A673 (cell line): ENCODE measurements around the gene ENOX1. TPM values are rescaled to one million over a fixed set of nuclear protein-coding genes. Genes with fewer than 3 reads are reported as not detected.

Experiments
- BruUV-seq: library from RNA; stranded (reverse); fragments of 400-500 nt; replicated peaks from 2 replicates; lab custom pipeline; 2021; lab: Mats Ljungman, UMichigan
- CTCF ChIA-PET: fragments of 300-600 bp; sonication (Branson Sonifier 250); formaldehyde crosslinking; loops from one replicate; lab custom pipeline; 2022; ENCODE audit warnings: antibody characterized with exemption; lab: Charles Lee
- POLR2A ChIA-PET: fragments of 300-600 bp; sonication (Branson Sonifier 250); formaldehyde crosslinking; loops from one replicate; lab custom pipeline; 2022; ENCODE audit warnings: antibody characterized with exemption; ENCODE audit not compliant: low non-redundant PET; lab: Charles Lee
- DNase-seq: peaks from one replicate; pipeline ENCODE4 v3.0.0-alpha.2; 2015; ENCODE audit warnings: low spot score
- H3K27ac ChIP-seq: fragments of 200-600 bp; sonication (generic); 2 replicates; pipeline ENCODE4 v1.5.1; 2016; ENCODE audit warnings: mixed run types, low read depth, mild to moderate bottlenecking, mixed read lengths, antibody characterized with exemption, low read length; ENCODE audit not compliant: poor library complexity, severe bottlenecking
- H3K27me3 ChIP-seq: fragments of 200-600 bp; sonication (generic); replicated peaks from 2 replicates; pipeline ENCODE4 v1.6.1; 2017; ENCODE audit warnings: mixed run types, low read depth, mild to moderate bottlenecking, mixed read lengths, antibody characterized with exemption, low read length; ENCODE audit not compliant: insufficient read depth, poor library complexity
- H3K36me3 ChIP-seq: fragments of 200-600 bp; sonication (generic); 2 replicates; pipeline ENCODE4 v1.6.1; 2016; ENCODE audit warnings: mixed run types, mild to moderate bottlenecking, mixed read lengths, antibody characterized with exemption, low read length; ENCODE audit not compliant: insufficient read depth, poor library complexity, severe bottlenecking
- H3K4me1 ChIP-seq: fragments of 200-600 bp; sonication (generic); 2 replicates; pipeline ENCODE4 v1.6.1; 2017; ENCODE audit warnings: mixed run types, mild to moderate bottlenecking, mixed read lengths, antibody characterized with exemption, low read length; ENCODE audit not compliant: insufficient read depth, poor library complexity, severe bottlenecking
- H3K4me3 ChIP-seq: fragments of 200-600 bp; sonication (generic); 2 replicates; pipeline ENCODE4 v1.5.1; 2016; ENCODE audit warnings: low read depth, mixed run types, mild to moderate bottlenecking, mixed read lengths, low read length; ENCODE audit not compliant: poor library complexity, severe bottlenecking
- H3K9me3 ChIP-seq: fragments of 200-600 bp; sonication (generic); 2 replicates; pipeline ENCODE4 v1.6.1; 2016; ENCODE audit warnings: mixed run types, low read depth, mild to moderate bottlenecking, mixed read lengths, antibody characterized with exemption, low read length; ENCODE audit not compliant: poor library complexity, severe bottlenecking
- CTCF ChIP-seq: fragments of 300-800, 200-600 bp; sonication (generic); conservative IDR thresholded peaks from 2 replicates; pipeline ENCODE4 v1.5.1; 2017; ENCODE audit warnings: low read depth, mild to moderate bottlenecking, antibody characterized with exemption, low read length, moderate library complexity, mixed read lengths
- EZH2 ChIP-seq: fragments of 200-600 bp; sonication (generic); IDR thresholded peaks from 2 replicates; pipeline ENCODE4 v1.6.1; 2017; ENCODE audit warnings: borderline replicate concordance, low read depth, mild to moderate bottlenecking, mixed read lengths, antibody characterized with exemption, low read length; ENCODE audit not compliant: poor library complexity, severe bottlenecking
- intact Hi-C: fragments of 100-400 bp; cut with micrococcal nuclease; formaldehyde crosslinking; loops from one replicate; pipeline ENCODE4 v1.10.0; 2022; ENCODE audit not compliant: unreplicated experiment
- total RNA-seq: library from RNA; stranded (reverse); gene quantifications from 2 replicates; pipeline ENCODE4 v1.2.3, GENCODE V29; 2021

ENOX1 gene
- total RNA-seq, 1 experiment from 2014 or later, result 4.4 TPM

- Histone ChIP-seq H3K36me3 (no peaks in the 10 kb centered on the region), H3K4me3 (no peak overlapping the region), H3K4me1 (peaks cover 4% of the 10 kb centered on the region), H3K27me3 (no peaks in the 10 kb centered on the region), H3K27ac (no peak overlapping the region), H3K9me3 (no peaks in the 10 kb centered on the region)
- no TSS peak for BruUV-seq
- ChIA-PET CTCF (no interaction called here), POLR2A (no interaction called here)
- TF ChIP-seq CTCF (no peak), EZH2 (no peak)
- no peak for DNase-seq
- intact Hi-C loops, result no loop called here
Measured at GRCh38 chr13:43267916-43268315, 518.9 kb downstream of the ENOX1 start.

GRCh38 chr13:43266936-43267615 is 519.7 kb downstream of the ENOX1 start:
- no peaks in the 10 kb centered on the region for H3K27me3 ChIP-seq
- CTCF ChIA-PET, result no interaction called here

GRCh38 chr13:43265028-43265427 is 521.7 kb downstream of the ENOX1 start:
- H3K9me3 ChIP-seq, result no peaks in the 10 kb centered on the region
- POLR2A ChIA-PET, result no interaction called here
- no peak for DNase-seq
- H3K36me3 ChIP-seq, result no peaks in the 10 kb centered on the region
- H3K4me1 ChIP-seq, result peaks cover 4% of the 10 kb centered on the region
- no peaks in the 10 kb centered on the region for H3K27me3 ChIP-seq
- no TSS peak for BruUV-seq
- no peak overlapping the region for H3K27ac ChIP-seq
- CTCF ChIA-PET, result no interaction called here
- no peak overlapping the region for H3K4me3 ChIP-seq
- intact Hi-C loops, result no loop called here
- TF ChIP-seq EZH2, result no peak
- TF ChIP-seq CTCF, result no peak

More at GRCh38 chr13:43266936-43267615, 519.7 kb downstream of the ENOX1 start:
- TF ChIP-seq EZH2, result no peak
- no peak for TF ChIP-seq CTCF
- H3K4me3 ChIP-seq, result no peak overlapping the region
- BruUV-seq, result no TSS peak
- DNase-seq, result no peak
- intact Hi-C loops, result no loop called here
- POLR2A ChIA-PET, result no interaction called here
- H3K36me3 ChIP-seq, result no peaks in the 10 kb centered on the region
- peaks cover 4% of the 10 kb centered on the region for H3K4me1 ChIP-seq
- H3K27ac ChIP-seq, result no peak overlapping the region
- H3K9me3 ChIP-seq, result no peaks in the 10 kb centered on the region
